ENCODE results near the gene FEZF2. TPM values are rescaled to one million over a fixed set of nuclear protein-coding genes. Genes with fewer than 3 reads are reported as not detected.
A peak's percentile ranks its signal among the peaks of the same experiment; 100 is the strongest.

Gene FEZF2
- total and polyA plus RNA-seq, 8 donors, result not detected

- WGBS, 5 donors, result 44 to 58% (median 49%) methylated on average over 3 of the region's 3 CpGs
- Histone ChIP-seq H3K4me3 (no peak overlapping the region), H3K4me1 (peaks cover 12 to 61% (median 33%) of the 10 kb centered on the region in 4 donors), H3K27me3 (peaks cover 28 to 100% (median 91%) of the 10 kb centered on the region in 3 donors), H3K27ac (no peak overlapping the region), H3K36me3 (no peaks in the 10 kb centered on the region), H3K9me3 (peaks cover 0 to 4% (median 0%) of the 10 kb centered on the region in 4 donors)
- no peak for TF ChIP-seq POLR2A (IDR thresholded peaks at IDR 0.05)
- no peak for TF ChIP-seq POLR2AphosphoS5 (IDR thresholded peaks at IDR 0.05)
- TF ChIP-seq EP300 (IDR thresholded peaks at IDR 0.05), result no peak
- TF ChIP-seq CTCF (IDR thresholded peaks at IDR 0.05), result no peak
- intact Hi-C loops (cut with DNase I; ENCODE audit: low total_unique reads), result no loop called here
- no peak for DNase-seq
Measured at GRCh38 chr3:62376454-62376720, 3.0 kb upstream of the FEZF2 start.

- Histone ChIP-seq H3K27me3 (peaks cover 33 to 100% (median 91%) of the 10 kb centered on the region in 3 donors), H3K9me3 (peaks cover 0 to 4% (median 0%) of the 10 kb centered on the region in 4 donors), H3K4me1 (peaks cover 12 to 66% (median 36%) of the 10 kb centered on the region in 4 donors), H3K4me3 (no peak overlapping the region), H3K36me3 (no peaks in the 10 kb centered on the region), H3K27ac (no peak overlapping the region)
- no peak for TF ChIP-seq POLR2A (IDR thresholded peaks at IDR 0.05)
- no peak for TF ChIP-seq POLR2AphosphoS5 (IDR thresholded peaks at IDR 0.05)
- TF ChIP-seq CTCF (IDR thresholded peaks at IDR 0.05), result no peak
- TF ChIP-seq EP300 (IDR thresholded peaks at IDR 0.05), result no peak
- DNase-seq, result no peak
- intact Hi-C loops (cut with DNase I; ENCODE audit: low total_unique reads), result no loop called here
- 18 to 21% (median 19%) methylated on average over 14 of the region's 14 CpGs for WGBS, 5 donors
Measured at GRCh38 chr3:62375655-62376453, 2.5 kb upstream of the FEZF2 start.

- Histone ChIP-seq H3K36me3 (no peaks in the 10 kb centered on the region), H3K9me3 (peaks cover 0 to 4% (median 0%) of the 10 kb centered on the region in 4 donors), H3K27ac (no peak overlapping the region), H3K27me3 (peaks cover 41 to 100% (median 95%) of the 10 kb centered on the region in 3 donors), H3K4me1 (peaks cover 12 to 79% (median 41%) of the 10 kb centered on the region in 4 donors), H3K4me3 (peak overlapping the region; percentile 5 to 37 (median 20))
- WGBS, 5 donors, result 4 to 9% (median 4%) methylated on average over 30 of the region's 30 CpGs
- TF ChIP-seq CTCF (IDR thresholded peaks at IDR 0.05) (no peak), POLR2AphosphoS5 (IDR thresholded peaks at IDR 0.05) (no peak), EP300 (IDR thresholded peaks at IDR 0.05) (no peak), POLR2A (IDR thresholded peaks at IDR 0.05) (no peak)
- no peak for DNase-seq
- intact Hi-C loops (cut with DNase I; ENCODE audit: low total_unique reads), result no loop called here
Measured at GRCh38 chr3:62374341-62375218, 1.2 kb upstream of the FEZF2 start.

- no peak for DNase-seq
- Histone ChIP-seq H3K9me3 (peaks cover 0 to 5% (median 2%) of the 10 kb centered on the region in 4 donors), H3K27ac (no peak overlapping the region), H3K27me3 (peaks cover 48 to 100% (median 95%) of the 10 kb centered on the region in 3 donors), H3K4me1 (peaks cover 17 to 80% (median 48%) of the 10 kb centered on the region in 4 donors), H3K4me3 (peak overlapping the region; percentile 5 to 37 (median 20)), H3K36me3 (no peaks in the 10 kb centered on the region)
- 2 to 5% (median 4%) methylated on average over 27 to 47 of the region's 47 CpGs for WGBS, 5 donors
- intact Hi-C loops (cut with DNase I; ENCODE audit: low total_unique reads), result no loop called here
- no peak for TF ChIP-seq EP300 (IDR thresholded peaks at IDR 0.05)
- no peak for TF ChIP-seq POLR2AphosphoS5 (IDR thresholded peaks at IDR 0.05)
- TF ChIP-seq CTCF (IDR thresholded peaks at IDR 0.05), result no peak
- TF ChIP-seq POLR2A (IDR thresholded peaks at IDR 0.05), result no peak
Measured at GRCh38 chr3:62373714-62374333, 474 bp upstream of the FEZF2 start.
